ENCODE measurements around the gene NUDT12.

NUDT12 gene

GRCh38 chr5:103541114-103541513, 21.5 kb downstream of the NUDT12 start:
- Histone ChIP-seq H3K4me3 (ENCODE audit: low read depth, low read length) (no peak overlapping the region), H3K79me2 (ENCODE audit: control insufficient read depth, insufficient read depth, low read length, unreplicated experiment) (no peaks in the 10 kb centered on the region), H3K4me1 (ENCODE audit: control insufficient read depth, insufficient read depth, low read length, unreplicated experiment) (no peaks in the 10 kb centered on the region), H3K36me3 (ENCODE audit: insufficient read depth, low read length) (no peaks in the 10 kb centered on the region), H2AFZ (ENCODE audit: low read length, unreplicated experiment) (no peak overlapping the region), H3K27ac (ENCODE audit: low read depth, low read length) (no peak overlapping the region), H3K27me3 (ENCODE audit: insufficient read depth, low read length) (no peaks in the 10 kb centered on the region)

GRCh38 chr5:103539376-103540330, 22.9 kb downstream of the NUDT12 start:
- Histone ChIP-seq H2AFZ (ENCODE audit: low read length, unreplicated experiment) (no peak overlapping the region), H3K36me3 (ENCODE audit: insufficient read depth, low read length) (no peaks in the 10 kb centered on the region), H3K4me1 (ENCODE audit: control insufficient read depth, insufficient read depth, low read length, unreplicated experiment) (no peaks in the 10 kb centered on the region), H3K4me3 (ENCODE audit: low read depth, low read length) (no peak overlapping the region), H3K27ac (ENCODE audit: low read depth, low read length) (no peak overlapping the region), H3K27me3 (ENCODE audit: insufficient read depth, low read length) (no peaks in the 10 kb centered on the region), H3K79me2 (ENCODE audit: control insufficient read depth, insufficient read depth, low read length, unreplicated experiment) (no peaks in the 10 kb centered on the region)

GRCh38 chr5:103532086-103532734, 30.4 kb downstream of the NUDT12 start:
- H3K4me1 ChIP-seq (ENCODE audit: control insufficient read depth, insufficient read depth, low read length, unreplicated experiment), result peaks cover 2% of the 10 kb centered on the region
- no peak overlapping the region for H2AFZ ChIP-seq (ENCODE audit: low read length, unreplicated experiment)
- no peak overlapping the region for H3K27ac ChIP-seq (ENCODE audit: low read depth, low read length)
- H3K27me3 ChIP-seq (ENCODE audit: insufficient read depth, low read length), result no peaks in the 10 kb centered on the region
- H3K36me3 ChIP-seq (ENCODE audit: insufficient read depth, low read length), result no peaks in the 10 kb centered on the region
- no peaks in the 10 kb centered on the region for H3K79me2 ChIP-seq (ENCODE audit: control insufficient read depth, insufficient read depth, low read length, unreplicated experiment)
- H3K4me3 ChIP-seq (ENCODE audit: low read depth, low read length), result no peak overlapping the region

- Histone ChIP-seq H2AFZ (ENCODE audit: low read length, unreplicated experiment) (peak overlapping the region; percentile 52), H3K27ac (ENCODE audit: low read depth, low read length) (peak overlapping the region; percentile 73), H3K4me3 (ENCODE audit: low read depth, low read length) (peak overlapping the region; percentile 44), H3K79me2 (ENCODE audit: control insufficient read depth, insufficient read depth, low read length, unreplicated experiment) (no peaks in the 10 kb centered on the region), H3K27me3 (ENCODE audit: insufficient read depth, low read length) (no peaks in the 10 kb centered on the region), H3K36me3 (ENCODE audit: insufficient read depth, low read length) (no peaks in the 10 kb centered on the region), H3K4me1 (ENCODE audit: control insufficient read depth, insufficient read depth, low read length, unreplicated experiment) (peaks cover 30% of the 10 kb centered on the region)
These were observed 36.2 kb downstream of the NUDT12 start for GRCh38 chr5:103526164-103526915.

- Histone ChIP-seq H2AFZ (ENCODE audit: low read length, unreplicated experiment) (no peak overlapping the region), H3K79me2 (ENCODE audit: control insufficient read depth, insufficient read depth, low read length, unreplicated experiment) (no peaks in the 10 kb centered on the region), H3K4me1 (ENCODE audit: control insufficient read depth, insufficient read depth, low read length, unreplicated experiment) (peaks cover 30% of the 10 kb centered on the region), H3K4me3 (ENCODE audit: low read depth, low read length) (no peak overlapping the region), H3K36me3 (ENCODE audit: insufficient read depth, low read length) (no peaks in the 10 kb centered on the region), H3K27ac (ENCODE audit: low read depth, low read length) (peak overlapping the region; percentile 73), H3K27me3 (ENCODE audit: insufficient read depth, low read length) (no peaks in the 10 kb centered on the region)
These were observed 37.2 kb downstream of the NUDT12 start for GRCh38 chr5:103525361-103525760.

GRCh38 chr5:103523319-103523718, 39.3 kb downstream of the NUDT12 start:
- Histone ChIP-seq H3K4me1 (ENCODE audit: control insufficient read depth, insufficient read depth, low read length, unreplicated experiment) (peaks cover 30% of the 10 kb centered on the region), H3K27me3 (ENCODE audit: insufficient read depth, low read length) (no peaks in the 10 kb centered on the region), H3K4me3 (ENCODE audit: low read depth, low read length) (no peak overlapping the region), H3K79me2 (ENCODE audit: control insufficient read depth, insufficient read depth, low read length, unreplicated experiment) (no peaks in the 10 kb centered on the region), H3K36me3 (ENCODE audit: insufficient read depth, low read length) (no peaks in the 10 kb centered on the region), H2AFZ (ENCODE audit: low read length, unreplicated experiment) (peak overlapping the region; percentile 34), H3K27ac (ENCODE audit: low read depth, low read length) (no peak overlapping the region)

GRCh38 chr5:103522586-103522985, 40.0 kb downstream of the NUDT12 start:
- Histone ChIP-seq H2AFZ (ENCODE audit: low read length, unreplicated experiment) (no peak overlapping the region), H3K79me2 (ENCODE audit: control insufficient read depth, insufficient read depth, low read length, unreplicated experiment) (no peaks in the 10 kb centered on the region), H3K36me3 (ENCODE audit: insufficient read depth, low read length) (no peaks in the 10 kb centered on the region), H3K4me3 (ENCODE audit: low read depth, low read length) (no peak overlapping the region), H3K4me1 (ENCODE audit: control insufficient read depth, insufficient read depth, low read length, unreplicated experiment) (peaks cover 30% of the 10 kb centered on the region), H3K27ac (ENCODE audit: low read depth, low read length) (no peak overlapping the region), H3K27me3 (ENCODE audit: insufficient read depth, low read length) (no peaks in the 10 kb centered on the region)

GRCh38 chr5:103519550-103519949, 43.0 kb downstream of the NUDT12 start:
- Histone ChIP-seq H3K79me2 (ENCODE audit: control insufficient read depth, insufficient read depth, low read length, unreplicated experiment) (no peaks in the 10 kb centered on the region), H3K4me1 (ENCODE audit: control insufficient read depth, insufficient read depth, low read length, unreplicated experiment) (peaks cover 9% of the 10 kb centered on the region), H3K36me3 (ENCODE audit: insufficient read depth, low read length) (no peaks in the 10 kb centered on the region), H3K27me3 (ENCODE audit: insufficient read depth, low read length) (no peaks in the 10 kb centered on the region), H3K27ac (ENCODE audit: low read depth, low read length) (no peak overlapping the region), H3K4me3 (ENCODE audit: low read depth, low read length) (no peak overlapping the region), H2AFZ (ENCODE audit: low read length, unreplicated experiment) (no peak overlapping the region)

- no peak overlapping the region for H2AFZ ChIP-seq (ENCODE audit: low read length, unreplicated experiment)
- no peak overlapping the region for H3K27ac ChIP-seq (ENCODE audit: low read depth, low read length)
These were observed 48.2 kb downstream of the NUDT12 start for GRCh38 chr5:103514371-103514770.

GRCh38 chr5:103513701-103514100, 48.9 kb downstream of the NUDT12 start:
- no peak overlapping the region for H2AFZ ChIP-seq (ENCODE audit: low read length, unreplicated experiment)
- H3K79me2 ChIP-seq (ENCODE audit: control insufficient read depth, insufficient read depth, low read length, unreplicated experiment), result no peaks in the 10 kb centered on the region
- no peaks in the 10 kb centered on the region for H3K27me3 ChIP-seq (ENCODE audit: insufficient read depth, low read length)
- no peaks in the 10 kb centered on the region for H3K36me3 ChIP-seq (ENCODE audit: insufficient read depth, low read length)
- H3K4me3 ChIP-seq (ENCODE audit: low read depth, low read length), result no peak overlapping the region
- H3K4me1 ChIP-seq (ENCODE audit: control insufficient read depth, insufficient read depth, low read length, unreplicated experiment), result peaks cover 22% of the 10 kb centered on the region
- H3K27ac ChIP-seq (ENCODE audit: low read depth, low read length), result no peak overlapping the region

More at GRCh38 chr5:103514371-103514770, 48.2 kb downstream of the NUDT12 start:
- H3K36me3 ChIP-seq (ENCODE audit: insufficient read depth, low read length), result no peaks in the 10 kb centered on the region
- H3K27me3 ChIP-seq (ENCODE audit: insufficient read depth, low read length), result no peaks in the 10 kb centered on the region
- H3K4me1 ChIP-seq (ENCODE audit: control insufficient read depth, insufficient read depth, low read length, unreplicated experiment), result peaks cover 22% of the 10 kb centered on the region
- H3K4me3 ChIP-seq (ENCODE audit: low read depth, low read length), result no peak overlapping the region
- H3K79me2 ChIP-seq (ENCODE audit: control insufficient read depth, insufficient read depth, low read length, unreplicated experiment), result no peaks in the 10 kb centered on the region

All from ACC112 (cell line).